Kidney (tissue), 14 donors: Measurements from ENCODE around the gene OR56A4. TPM values are rescaled to one million over a fixed set of nuclear protein-coding genes. Genes with fewer than 3 reads are reported as not detected.

Experiments
- DNase-seq, 5 donors: peaks; one replicate each; pipeline ENCODE4 v3.0.0-alpha.2; 2013 to 2020
- FAIRE-seq: peaks from 2 replicates; lab custom pipeline; 2012; peaks lifted over from hg19 to GRCh38; lab: Jason Lieb, UNC
- H3K27ac ChIP-seq, 2 donors: one replicate each; pipeline ENCODE4 v1.7.0; 2013; ENCODE audit warnings: low read depth in 2 of 2, low read length in 2 of 2, inconsistent platforms in 1 of 2
- H3K27me3 ChIP-seq: one replicate; pipeline ENCODE4 v1.7.1; 2013; ENCODE audit warnings: low read length, inconsistent platforms; ENCODE audit not compliant: control insufficient read depth, insufficient read depth
- H3K36me3 ChIP-seq, 3 donors: one replicate each; pipeline versions ENCODE4 v1.7.0 to v1.7.1; 2013; ENCODE audit warnings: low read length in 3 of 3, control low read depth in 1 of 3, inconsistent platforms in 1 of 3; ENCODE audit not compliant: insufficient read depth in 3 of 3, control insufficient read depth in 2 of 3
- H3K4me1 ChIP-seq, 3 donors: one replicate each; pipeline versions ENCODE4 v1.7.0 to v1.7.1; 2013; ENCODE audit warnings: low read length in 3 of 3, inconsistent platforms in 1 of 3, low read depth in 1 of 3; ENCODE audit not compliant: control insufficient read depth in 2 of 3, insufficient read depth in 2 of 3
- H3K4me3 ChIP-seq, 3 donors: one replicate each; pipeline versions ENCODE4 v1.7.0 to v1.8.1; 2013; ENCODE audit warnings: low read length in 3 of 3, control low read depth in 1 of 3, inconsistent platforms in 1 of 3
- H3K9ac ChIP-seq, 3 donors: one replicate each; pipeline versions ENCODE4 v1.7.0 to v1.7.1; 2013; ENCODE audit warnings: low read length in 3 of 3, control low read depth in 1 of 3, inconsistent platforms in 1 of 3
- H3K9me3 ChIP-seq, 3 donors: one replicate each; pipeline versions ENCODE4 v1.7.0 to v1.7.1; 2013; ENCODE audit warnings: low read length in 3 of 3, control low read depth in 1 of 3, inconsistent platforms in 1 of 3; ENCODE audit not compliant: control insufficient read depth in 2 of 3, insufficient read depth in 1 of 3
- intact Hi-C: fragments of 100-400 bp; cut with DNase I; formaldehyde crosslinking; loops from one replicate; pipeline ENCODE4 v1.11.1; 2022
- polyA plus RNA-seq: library from polyadenylated mRNA; stranded (reverse); fragments of 350-450 nt; fragmentation: Illumina TruSeq; extraction: RNeasy Lipid Tissue Mini Kit (QIAGEN cat#74804); gene quantifications from one replicate; pipeline ENCODE4 v1.2.3, GENCODE V29; 2014; ENCODE audit warnings: low read depth, low replicate concordance; ENCODE audit not compliant: insufficient read depth
- total RNA-seq: library from RNA; stranded (reverse); fragmentation: NEBNext Ultra II Directional; extraction: Animal tissue kit (Norgen Biotek cat#: 25700); gene quantifications from one replicate; pipeline ENCODE4 v1.2.1, GENCODE V29; 2021
- TF ChIP-seq, protein P1 (sequence below): IDR thresholded peaks from 3 replicates; pipeline ENCODE4 v1.5.1; 2012; ENCODE audit warnings: mild to moderate bottlenecking, moderate library complexity, borderline replicate concordance; ENCODE audit not compliant: insufficient read depth; ENCODE audit errors: extremely low read depth
- donor health status: control.
- donor health status: control.
- donor health status: control.
- donor health status: control.
- donor health status: control.
- donor health status: DM: yes; HTN: yes; CAD: no.
- donor health status: Normal renal cell carcinoma (clear cell type).

Gene OR56A4
- total and polyA plus RNA-seq, 2 donors from 2014 or later = 0.09 TPM; not detected in 1

DNA sequence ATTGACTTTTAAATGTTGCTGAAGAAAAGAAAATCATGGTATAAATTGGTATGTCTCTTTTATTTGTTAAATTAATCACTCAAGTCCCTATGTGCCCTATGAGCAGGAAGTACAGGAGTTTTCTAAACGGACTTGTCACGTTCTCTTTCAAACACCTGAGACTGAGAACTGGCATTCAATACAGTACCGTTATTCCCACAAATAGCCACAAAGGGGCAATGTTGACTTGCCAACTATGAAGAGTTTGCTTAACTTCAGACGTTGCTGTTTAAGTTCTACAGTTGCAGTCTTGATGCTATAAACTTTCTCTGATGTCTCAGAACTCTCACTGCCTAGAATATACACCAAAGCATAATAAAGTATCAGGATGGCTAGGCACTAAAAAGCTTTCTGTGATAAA lies 16.2 kb upstream of the OR56A4 start:
- H3K4me1 ChIP-seq = no peaks in the 10 kb centered on the region
- intact Hi-C loops = loop anchor here (5.0 kb wide), 1 partner anchor 339 kb away; no protein-coding TSS in a partner anchor
- DNase-seq = peak in 3 of 5 donors; percentile 14 to 64 (median 52)
- H3K36me3 ChIP-seq = no peaks in the 10 kb centered on the region
- H3K4me3 ChIP-seq = no peak overlapping the region
- FAIRE-seq = no peak
- no peak overlapping the region for H3K27ac ChIP-seq
- no peaks in the 10 kb centered on the region for H3K27me3 ChIP-seq
- no peaks in the 10 kb centered on the region for H3K9me3 ChIP-seq
- TF ChIP-seq, protein P1, sequence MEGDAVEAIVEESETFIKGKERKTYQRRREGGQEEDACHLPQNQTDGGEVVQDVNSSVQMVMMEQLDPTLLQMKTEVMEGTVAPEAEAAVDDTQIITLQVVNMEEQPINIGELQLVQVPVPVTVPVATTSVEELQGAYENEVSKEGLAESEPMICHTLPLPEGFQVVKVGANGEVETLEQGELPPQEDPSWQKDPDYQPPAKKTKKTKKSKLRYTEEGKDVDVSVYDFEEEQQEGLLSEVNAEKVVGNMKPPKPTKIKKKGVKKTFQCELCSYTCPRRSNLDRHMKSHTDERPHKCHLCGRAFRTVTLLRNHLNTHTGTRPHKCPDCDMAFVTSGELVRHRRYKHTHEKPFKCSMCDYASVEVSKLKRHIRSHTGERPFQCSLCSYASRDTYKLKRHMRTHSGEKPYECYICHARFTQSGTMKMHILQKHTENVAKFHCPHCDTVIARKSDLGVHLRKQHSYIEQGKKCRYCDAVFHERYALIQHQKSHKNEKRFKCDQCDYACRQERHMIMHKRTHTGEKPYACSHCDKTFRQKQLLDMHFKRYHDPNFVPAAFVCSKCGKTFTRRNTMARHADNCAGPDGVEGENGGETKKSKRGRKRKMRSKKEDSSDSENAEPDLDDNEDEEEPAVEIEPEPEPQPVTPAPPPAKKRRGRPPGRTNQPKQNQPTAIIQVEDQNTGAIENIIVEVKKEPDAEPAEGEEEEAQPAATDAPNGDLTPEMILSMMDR = peak; percentile 63
- no peak overlapping the region for H3K9ac ChIP-seq

DNA sequence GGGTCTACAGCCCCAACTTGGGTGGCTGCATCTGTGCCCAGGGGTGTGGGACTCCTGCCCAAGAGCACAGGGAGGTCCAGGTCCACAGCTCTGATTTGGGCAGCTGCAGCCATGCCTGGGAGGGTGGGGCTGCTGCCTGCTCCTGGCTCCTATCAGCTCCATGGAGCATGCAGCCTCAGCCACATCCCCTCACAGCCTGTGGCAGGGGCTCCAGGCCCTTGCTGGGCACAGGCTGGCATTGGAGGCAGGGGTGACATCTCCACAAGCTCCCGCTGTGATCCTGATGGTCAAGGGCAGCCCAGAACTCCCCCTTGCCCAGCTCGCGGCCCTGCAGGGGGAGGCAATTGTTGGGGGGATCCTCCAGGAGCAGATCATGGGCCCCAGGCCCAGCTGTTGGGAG lies 6.3 kb upstream of the OR56A4 start:
- Histone ChIP-seq H3K9ac (no peak overlapping the region), H3K4me3 (no peak overlapping the region), H3K9me3 (no peaks in the 10 kb centered on the region), H3K36me3 (no peaks in the 10 kb centered on the region), H3K27ac (no peak overlapping the region), H3K27me3 (no peaks in the 10 kb centered on the region), H3K4me1 (no peaks in the 10 kb centered on the region)
- TF ChIP-seq, protein P1 = no peak
- peak in 1 of 5 donors; percentile 44 for DNase-seq
- intact Hi-C loops = no loop called here
- no peak for FAIRE-seq

DNA sequence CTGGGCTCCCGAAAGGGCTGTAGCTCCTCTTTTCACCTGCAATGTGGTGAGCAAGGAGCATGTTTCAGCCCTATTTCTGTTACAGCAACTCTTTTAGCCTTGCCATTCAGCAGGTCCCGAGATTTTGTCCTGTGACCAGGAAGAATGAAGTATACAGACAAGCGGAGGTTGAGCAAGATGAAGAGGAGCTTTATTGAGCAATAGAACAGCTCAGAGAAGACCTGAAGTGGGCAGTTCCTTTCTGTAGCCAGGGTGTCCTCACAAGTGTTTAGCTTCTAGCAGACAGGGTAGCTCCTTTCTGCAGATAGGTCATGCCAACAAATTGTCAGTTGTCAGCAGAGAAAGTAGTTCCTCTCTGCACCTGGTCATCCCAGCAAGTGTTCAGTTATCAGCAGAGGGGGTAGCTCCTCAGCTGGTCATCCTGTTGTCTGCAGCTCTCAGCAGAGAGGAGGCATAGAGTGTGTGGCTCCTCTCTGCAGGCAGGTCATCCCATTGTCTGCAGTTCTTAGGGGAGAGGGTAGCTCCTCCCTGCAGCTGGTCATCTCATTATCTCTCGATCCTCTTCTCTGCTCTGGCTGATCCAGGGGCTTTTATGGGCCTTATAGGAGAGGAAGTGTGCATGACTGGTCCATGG lies 5.4 kb upstream of the OR56A4 start:
- H3K9ac ChIP-seq = no peak overlapping the region
- no peaks in the 10 kb centered on the region for H3K36me3 ChIP-seq
- no peaks in the 10 kb centered on the region for H3K9me3 ChIP-seq
- H3K27me3 ChIP-seq = no peaks in the 10 kb centered on the region
- TF ChIP-seq, protein P1 = no peak
- no peak for DNase-seq
- intact Hi-C loops = no loop called here
- H3K4me3 ChIP-seq = no peak overlapping the region
- no peaks in the 10 kb centered on the region for H3K4me1 ChIP-seq
- H3K27ac ChIP-seq = no peak overlapping the region
- no peak for FAIRE-seq
